Measurements from ENCODE around the gene CCDC167. TPM values are rescaled to one million over a fixed set of nuclear protein-coding genes. Genes with fewer than 3 reads are reported as not detected.

Gene CCDC167
- total RNA-seq = 22.1 TPM

GRCh38 chr6:37499433-37500293 lies at the start of gene CCDC167:
Gene CCDC167, minus strand, starts transcription at chr6:37499893. Its CDS starts 30 bp downstream, at chr6:37499863.

Other genes starting within 250 kb of the CCDC167 start
- 13.8 TPM for gene TBC1D22B, start 242.1 kb downstream of the CCDC167 start, total RNA-seq
- gene TMEM217, start 241.7 kb downstream of the CCDC167 start, total RNA-seq = 1.8 TPM
- 24.2 TPM for gene RNF8, start 145.9 kb downstream of the CCDC167 start, total RNA-seq
- 37.8 TPM for gene CMTR1, start 66.7 kb downstream of the CCDC167 start, total RNA-seq
- 18.9 TPM for gene MDGA1, start 198.0 kb upstream of the CCDC167 start, total RNA-seq